ENCODE measurements around the gene TRPM7. TPM values are rescaled to one million over a fixed set of nuclear protein-coding genes. Genes with fewer than 3 reads are reported as not detected.

The TRPM7 gene
- total and polyA plus RNA-seq, 2 of the 13 experiments (the other 11 are each of a cell fraction or from before 2014, with no cell fraction given), result 11.0 to 36.0 TPM

- TF ChIP-seq ZKSCAN5 (CRISPR knock-in tag; IDR thresholded peaks at IDR 0.05), result no peak
- no peak for TF ChIP-seq DMAP1 (CRISPR knock-in tag; IDR thresholded peaks at IDR 0.05)
- TF ChIP-seq PAX8 (CRISPR knock-in tag; IDR thresholded peaks at IDR 0.05; ENCODE audit: borderline replicate concordance), result no peak
- no peak for TF ChIP-seq TCF7 (IDR thresholded peaks at IDR 0.05; ENCODE audit: low read depth)
- TF ChIP-seq ZNF512B (CRISPR knock-in tag; IDR thresholded peaks at IDR 0.05; ENCODE audit: borderline replicate concordance), result no peak
Measured at GRCh38 chr15:50641318-50641717, 45.3 kb downstream of the TRPM7 start (continued).

- POLR2A ChIA-PET, result no interaction called here
- Histone ChIP-seq H3K27ac (ENCODE audit: extremely low read length, insufficient read depth, low read length) (no peak overlapping the region), H3K4me1 (ENCODE audit: insufficient read depth, low read length) (no peaks in the 10 kb centered on the region), H3K4me2 (ENCODE audit: low read depth, low read length) (no peak overlapping the region), H2AFZ (ENCODE audit: low read length) (no peak overlapping the region), H3K9me3 (ENCODE audit: low read length) (no peaks in the 10 kb centered on the region), H3K79me2 (ENCODE audit: insufficient read depth, low read length) (no peaks in the 10 kb centered on the region), H4K20me1 (ENCODE audit: insufficient read depth, low read length) (no peaks in the 10 kb centered on the region), H3K4me3 (replicated peaks in 1 of 3; ENCODE audit: insufficient read depth in 1 of 3, low read depth in 2 of 3, low read length in 3 of 3) (no peak overlapping the region), H3K36me3 (replicated peaks in 1 of 2; ENCODE audit: control insufficient read depth in 1 of 2, insufficient read depth in 2 of 2, low read length in 2 of 2) (peaks cover 6 to 52% of the 10 kb centered on the region in 2 experiments), H3K9ac (ENCODE audit: insufficient read depth, low read depth, low read length) (no peak overlapping the region), H3K27me3 (ENCODE audit: control insufficient read depth in 1 of 2, insufficient read depth in 2 of 2, low read length in 2 of 2) (no peaks in the 10 kb centered on the region)
- no peak for FAIRE-seq
- 99% methylated on average over 9 of the region's 9 CpGs for WGBS (ENCODE audit: low lambda C conversion rate)
- no peak for ATAC-seq
- DNase-seq (ENCODE audit: low spot score), result no peak
- CTCF ChIA-PET (ENCODE audit: low intra/inter-chr PET ratio, low total read pairs), result no interaction called here
- intact Hi-C loops (cut with micrococcal nuclease; ENCODE audit: unreplicated experiment) (no loop called here), in situ Hi-C loops (cut with HindIII; ENCODE audit: extremely low pct_ligation_motif_present, low pct_unique_long_range_greater_than_20kb) (no loop called here)
- no TSS peak for BruUV-seq (replicated peaks)
- TF ChIP-seq PBX2 (CRISPR knock-in tag; IDR thresholded peaks at IDR 0.05), result no peak
- no peak for TF ChIP-seq SMAD3 (CRISPR knock-in tag; IDR thresholded peaks at IDR 0.05)
- no peak for TF ChIP-seq MTA3 (CRISPR knock-in tag; IDR thresholded peaks at IDR 0.05)
- TF ChIP-seq ZBTB38 (CRISPR knock-in tag; IDR thresholded peaks at IDR 0.05), result no peak
- TF ChIP-seq FOXJ3 (CRISPR knock-in tag; IDR thresholded peaks at IDR 0.05; ENCODE audit: borderline replicate concordance), result no peak
- TF ChIP-seq ISL2 (CRISPR knock-in tag; IDR thresholded peaks at IDR 0.05), result no peak
- no peak for TF ChIP-seq RBM22 (optimal IDR thresholded peaks at IDR 0.05; ENCODE audit: low read length)
- no peak for TF ChIP-seq USF2 (IDR thresholded peaks at IDR 0.05; ENCODE audit: low read depth, low read length)
- TF ChIP-seq USF2 (CRISPR knock-in tag; IDR thresholded peaks at IDR 0.05; ENCODE audit: borderline replicate concordance), result no peak
- TF ChIP-seq MIER2 (CRISPR knock-in tag; IDR thresholded peaks at IDR 0.05), result no peak
- no peak for TF ChIP-seq ZNF775 (CRISPR knock-in tag; IDR thresholded peaks at IDR 0.05; ENCODE audit: borderline replicate concordance)
- no peak for TF ChIP-seq ZNF205 (CRISPR knock-in tag; IDR thresholded peaks at IDR 0.05)
- no peak for TF ChIP-seq FOXP1 (IDR thresholded peaks at IDR 0.05)
- no peak for TF ChIP-seq FOXP1 (CRISPR knock-in tag; IDR thresholded peaks at IDR 0.05)
- TF ChIP-seq MTF2 (CRISPR knock-in tag; IDR thresholded peaks at IDR 0.05; ENCODE audit: borderline replicate concordance), result no peak
Measured at GRCh38 chr15:50636146-50636545, 50.5 kb downstream of the TRPM7 start.
